Measurements from ENCODE around the gene KIAA2012. TPM values are rescaled to one million over a fixed set of nuclear protein-coding genes. Genes with fewer than 3 reads are reported as not detected.

KIAA2012 gene
- total and polyA plus RNA-seq, 9 donors = 0.05 to 5.2 (median 0.27) TPM; not detected in 2

- Histone ChIP-seq H3K27me3 (no peaks in the 10 kb centered on the region), H3K4me3 (no peak overlapping the region), H3K4me1 (ENCODE audit: insufficient read depth) (no peaks in the 10 kb centered on the region), H3K27ac (no peak overlapping the region), H3K9me3 (no peaks in the 10 kb centered on the region), H3K36me3 (no peaks in the 10 kb centered on the region)
- WGBS, 3 donors = 79 to 90% (median 87%) methylated on average over 6 of the region's 6 CpGs
- intact Hi-C loops (cut with DNase I) = loop anchor here in 1 of 4 donors (10.0 kb wide), 1 partner anchor 59 kb away; no protein-coding TSS in a partner anchor
- DNase-seq = no peak
- TF ChIP-seq CTCF (IDR thresholded peaks at IDR 0.05) (no peak), POLR2A (IDR thresholded peaks at IDR 0.05) (no peak), EP300 (IDR thresholded peaks at IDR 0.05) (no peak)
Measured at GRCh38 chr2:202113571-202114142, 40.6 kb downstream of the KIAA2012 start.

GRCh38 chr2:202114291-202114690, 41.2 kb downstream of the KIAA2012 start:
- Histone ChIP-seq H3K4me1 (ENCODE audit: insufficient read depth) (no peaks in the 10 kb centered on the region), H3K9me3 (no peaks in the 10 kb centered on the region), H3K27me3 (no peaks in the 10 kb centered on the region), H3K4me3 (no peak overlapping the region), H3K27ac (no peak overlapping the region), H3K36me3 (no peaks in the 10 kb centered on the region)
- intact Hi-C loops (cut with DNase I) = loop anchor here in 1 of 4 donors (10.0 kb wide), 1 partner anchor 59 kb away; no protein-coding TSS in a partner anchor
- 95 to 97% (median 96%) methylated on average over 1 of the region's 1 CpG for WGBS, 3 donors
- TF ChIP-seq CTCF (IDR thresholded peaks at IDR 0.05) = no peak
- no peak for TF ChIP-seq EP300 (IDR thresholded peaks at IDR 0.05)
- TF ChIP-seq POLR2A (IDR thresholded peaks at IDR 0.05) = no peak
- DNase-seq = no peak

- no peak for DNase-seq
- intact Hi-C loops (cut with DNase I) = loop anchor here in 1 of 4 donors (10.0 kb wide), 1 partner anchor 60 kb away; no protein-coding TSS in a partner anchor
- 80 to 95% (median 95%) methylated on average over 1 of the region's 1 CpG for WGBS, 3 donors
- TF ChIP-seq CTCF (IDR thresholded peaks at IDR 0.05) = no peak
- TF ChIP-seq POLR2A (IDR thresholded peaks at IDR 0.05) = no peak
- TF ChIP-seq EP300 (IDR thresholded peaks at IDR 0.05) = no peak
- H3K36me3 ChIP-seq = no peaks in the 10 kb centered on the region
- no peaks in the 10 kb centered on the region for H3K9me3 ChIP-seq
- H3K27ac ChIP-seq = no peak overlapping the region
- no peaks in the 10 kb centered on the region for H3K27me3 ChIP-seq
- H3K4me1 ChIP-seq (ENCODE audit: insufficient read depth) = no peaks in the 10 kb centered on the region
- H3K4me3 ChIP-seq = no peak overlapping the region
Measured at GRCh38 chr2:202114795-202115194, 41.7 kb downstream of the KIAA2012 start.

GRCh38 chr2:202115479-202115971, 42.5 kb downstream of the KIAA2012 start:
- no peak for TF ChIP-seq EP300 (IDR thresholded peaks at IDR 0.05)
- TF ChIP-seq CTCF (IDR thresholded peaks at IDR 0.05) = no peak
- TF ChIP-seq POLR2A (IDR thresholded peaks at IDR 0.05) = no peak
- no peaks in the 10 kb centered on the region for H3K4me1 ChIP-seq (ENCODE audit: insufficient read depth)
- H3K27me3 ChIP-seq = no peaks in the 10 kb centered on the region
- H3K36me3 ChIP-seq = no peaks in the 10 kb centered on the region
- no peak for DNase-seq
- H3K4me3 ChIP-seq = no peak overlapping the region
- no peaks in the 10 kb centered on the region for H3K9me3 ChIP-seq
- H3K27ac ChIP-seq = no peak overlapping the region
- intact Hi-C loops (cut with DNase I) = loop anchor here in 1 of 4 donors (10.0 kb wide), 1 partner anchor 61 kb away; no protein-coding TSS in a partner anchor
- 11 to 28% (median 22%) methylated on average over 1 of the region's 1 CpG for WGBS, 3 donors
